GM19455 (cell line): ENCODE results near the gene DUSP23.

ENCODE experiments used
- ATAC-seq: cut with Tn5 transposase; IDR thresholded peaks from one replicate; pipeline ENCODE4 v1.9.1; 2021; ENCODE audit not compliant: unreplicated experiment

Gene DUSP23

GRCh38 chr1:159827549-159827948, 46.8 kb downstream of the DUSP23 start:
- ATAC-seq = no peak

GRCh38 chr1:159828176-159828575, 47.4 kb downstream of the DUSP23 start:
- no peak for ATAC-seq

DNA sequence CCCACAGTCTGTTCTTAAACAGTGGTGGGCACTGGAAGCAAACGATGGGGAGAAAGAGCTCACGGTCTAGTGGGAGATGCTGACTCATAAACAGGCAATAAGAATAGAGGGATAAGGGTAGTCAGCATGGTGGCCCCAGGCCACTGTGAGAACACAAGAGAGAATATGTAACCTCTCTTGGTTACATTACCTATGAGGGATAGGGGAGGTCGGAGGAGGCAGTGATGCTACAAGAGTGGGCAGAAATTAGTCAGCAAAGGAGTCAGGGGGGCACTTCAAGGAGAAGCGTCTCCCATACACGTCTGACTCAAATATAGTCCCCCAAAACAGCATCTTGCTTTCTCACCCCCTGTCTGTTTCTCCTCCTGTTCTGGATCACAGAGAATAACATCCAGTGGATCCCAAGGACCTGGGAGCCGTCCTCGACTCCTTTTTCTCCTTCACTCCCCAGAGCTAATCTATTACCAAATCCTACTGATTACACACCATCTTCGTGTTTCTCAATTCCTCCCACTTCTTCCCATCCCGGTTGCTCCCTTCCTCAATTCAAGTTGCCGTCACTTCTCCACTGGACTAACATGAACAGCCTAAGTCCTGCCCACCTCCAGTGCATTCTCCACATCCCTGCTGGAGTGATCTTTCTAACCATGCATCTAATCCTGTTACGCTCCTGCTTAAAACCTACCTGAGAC, 48.0 kb downstream of the DUSP23 start:
- no peak for ATAC-seq

- ATAC-seq = peak; percentile 71
These were observed 48.5 kb downstream of the DUSP23 start for GRCh38 chr1:159829273-159829634.

GRCh38 chr1:159829822-159830465, 49.2 kb downstream of the DUSP23 start:
- ATAC-seq = no peak

GRCh38 chr1:159830722-159831121, 50.0 kb downstream of the DUSP23 start:
- no peak for ATAC-seq

GRCh38 chr1:159831412-159832141, 50.8 kb downstream of the DUSP23 start:
- no peak for ATAC-seq
